K562 (cell line): Measurements from ENCODE around the gene PTRH1. TPM values are rescaled to one million over a fixed set of nuclear protein-coding genes. Genes with fewer than 3 reads are reported as not detected.

Source experiments
- ATAC-seq: fragments of 200-7000 bp; cut with Tn5 transposase; 3 replicates; pipeline ENCODE4 v1.9.1; 2020; ENCODE audit warnings: moderate library complexity
- BruUV-seq: library from RNA; stranded (reverse); fragments of 400-500 nt; replicated peaks from 2 replicates; lab custom pipeline; 2021; lab: Mats Ljungman, UMichigan
- CTCF ChIA-PET: fragments of 300-600 bp; formaldehyde crosslinking; extraction: SDS; loops from one replicate; lab custom pipeline; 2021; ENCODE audit warnings: low intra/inter-chr PET ratio; lab: Yijun Ruan, JAX
- POLR2A ChIA-PET: fragments of 300-600, 350-650 bp; sonication (Branson Sonifier 250); formaldehyde crosslinking; extraction: SDS; loops from one replicate; lab custom pipeline; 2021; ENCODE audit warnings: antibody characterized with exemption, inconsistent platforms; lab: Yijun Ruan, JAX
- DNase-seq, 4 experiments: peaks; one replicate each; pipeline versions ENCODE4 v3.0.0 to v3.0.0-alpha.2; 2011 to 2018; ENCODE audit warnings: low spot score in 3 of 4, mixed read lengths in 3 of 4; ENCODE audit errors: extremely low read depth in 1 of 4
- FAIRE-seq: peaks from 2 replicates; lab custom pipeline; 2011; peaks lifted over from hg19 to GRCh38; lab: Jason Lieb, UNC
- H2AFZ ChIP-seq: 2 replicates; pipeline ENCODE4 v1.6.0; 2011; ENCODE audit warnings: low read depth, low read length, control low read depth, inconsistent platforms
- H3K27ac ChIP-seq: fragments of 200-600 bp; 3 replicates; pipeline ENCODE4 v1.8.0; 2011; ENCODE audit warnings: low read depth, mild to moderate bottlenecking, control low read depth, inconsistent platforms, low read length, moderate library complexity, mixed read lengths; ENCODE audit errors: extremely low read depth
- H3K27me3 ChIP-seq, 2 experiments: fragments of 300-600 bp in 1 of 2; 2 replicates in 1 of 2; 3 replicates in 1 of 2; pipeline versions ENCODE4 v1.6.0 to v1.8.0; 2011; ENCODE audit warnings: inconsistent platforms in 2 of 2, low read length in 2 of 2, mild to moderate bottlenecking in 1 of 2, mixed read lengths in 1 of 2, moderate library complexity in 1 of 2; ENCODE audit not compliant: control insufficient read depth in 2 of 2, insufficient read depth in 2 of 2
- H3K36me3 ChIP-seq: fragments of 300-600 bp; 3 replicates; pipeline ENCODE4 v1.8.0; 2011; ENCODE audit warnings: mild to moderate bottlenecking, low read length, inconsistent platforms; ENCODE audit not compliant: control insufficient read depth, insufficient read depth
- H3K4me1 ChIP-seq, 2 experiments: fragments of 200-600 bp in 1 of 2; replicated peaks in 1 of 2; 2 replicates in 1 of 2; 3 replicates in 1 of 2; pipeline versions ENCODE4 v1.5.1 to v1.8.0; 2011; ENCODE audit warnings: inconsistent platforms in 2 of 2, low read length in 2 of 2, mild to moderate bottlenecking in 1 of 2, mixed read lengths in 1 of 2, moderate library complexity in 1 of 2; ENCODE audit not compliant: control insufficient read depth in 2 of 2, insufficient read depth in 2 of 2
- H3K4me2 ChIP-seq: 2 replicates; pipeline ENCODE4 v1.6.1; 2011; ENCODE audit warnings: low read length, control low read depth, inconsistent platforms, mixed read lengths; ENCODE audit not compliant: insufficient read depth
- H3K4me3 ChIP-seq: fragments of 200-600 bp; sonication (generic), shearing (Covaris generic); 2 replicates; pipeline ENCODE4 v1.5.1; 2016; ENCODE audit warnings: control low read depth, inconsistent platforms
- H3K79me2 ChIP-seq: fragments of 200-600 bp; 3 replicates; pipeline ENCODE4 v1.8.0; 2011; ENCODE audit warnings: low read length, inconsistent platforms; ENCODE audit not compliant: control insufficient read depth, insufficient read depth
- H3K9ac ChIP-seq, 2 experiments: 2 replicates each; pipeline versions ENCODE4 v1.6.0 to v1.6.1; 2011; ENCODE audit warnings: low read depth in 2 of 2, low read length in 2 of 2, control low read depth in 1 of 2, inconsistent platforms in 1 of 2, mild to moderate bottlenecking in 1 of 2, mixed read lengths in 1 of 2; ENCODE audit not compliant: insufficient read depth in 1 of 2
- H3K9me1 ChIP-seq: one replicate; pipeline ENCODE4 v1.6.0; 2011; ENCODE audit warnings: inconsistent platforms, mild to moderate bottlenecking, low read length, moderate library complexity; ENCODE audit not compliant: control insufficient read depth, insufficient read depth
- H3K9me3 ChIP-seq: replicated peaks from 2 replicates; pipeline ENCODE4 v1.5.1; 2011; ENCODE audit warnings: low read depth, low read length, inconsistent platforms; ENCODE audit not compliant: control insufficient read depth, insufficient read depth
- H4K20me1 ChIP-seq: replicated peaks from 2 replicates; pipeline ENCODE4 v1.6.1; 2011; ENCODE audit warnings: low read length, inconsistent platforms, mixed read lengths; ENCODE audit not compliant: control insufficient read depth, insufficient read depth
- ADNP ChIP-seq: fragments of 200-800 bp; sonication (Bioruptor generic); IDR thresholded peaks from 2 replicates; pipeline ENCODE4 v1.6.1; 2016; ENCODE audit warnings: missing genetic modification characterization, missing compliant biosample characterization
- CBX3 ChIP-seq, 2 experiments: IDR thresholded peaks; 1 replicate in 1 of 2; 2 replicates in 1 of 2; pipeline ENCODE4 v1.6.1; 2012; ENCODE audit warnings: inconsistent platforms in 2 of 2, low read length in 2 of 2, borderline replicate concordance in 1 of 2, control low read depth in 1 of 2
- DLX4 ChIP-seq: fragments of 250-450 bp; sonication (Bioruptor Pico); IDR thresholded peaks from 2 replicates; pipeline ENCODE4 v1.6.1; 2021; ENCODE audit warnings: mild to moderate bottlenecking
- GMEB1 ChIP-seq: fragments of 250-450 bp; sonication (Bioruptor Pico); IDR thresholded peaks from 2 replicates; pipeline ENCODE4 v1.4.0; 2020; ENCODE audit warnings: mild to moderate bottlenecking
- KDM1A ChIP-seq, 2 experiments: fragments of 450-650 bp; IDR thresholded peaks; 2 replicates each; pipeline ENCODE4 v1.6.1; 2016; ENCODE audit warnings: mild to moderate bottlenecking in 2 of 2
- NCOA6 ChIP-seq: fragments of 450-650 bp; IDR thresholded peaks from 2 replicates; pipeline ENCODE4 v1.6.1; 2017; ENCODE audit warnings: mild to moderate bottlenecking
- NR4A1 ChIP-seq, 2 experiments: fragments of 250-450 bp in 1 of 2; fragments of 450-650 bp in 1 of 2; sonication (Bioruptor Pico) in 1 of 2; IDR thresholded peaks; 2 replicates each; pipeline versions ENCODE4 v1.4.0 to v1.6.1; 2016 to 2020; ENCODE audit warnings: mild to moderate bottlenecking in 2 of 2, missing compliant biosample characterization in 1 of 2, missing genetic modification characterization in 1 of 2, moderate library complexity in 1 of 2
- PBX2 ChIP-seq, 2 experiments: IDR thresholded peaks in 1 of 2; conservative IDR thresholded peaks in 1 of 2; 2 replicates each; pipeline ENCODE4 v1.6.1; 2016; ENCODE audit warnings: low read depth in 2 of 2, mild to moderate bottlenecking in 1 of 2, missing compliant biosample characterization in 1 of 2, missing genetic modification characterization in 1 of 2, moderate library complexity in 1 of 2
- TRIM24 ChIP-seq, 2 experiments: fragments of 450-650 bp; IDR thresholded peaks; 2 replicates each; pipeline ENCODE4 v1.6.1; 2016
- ZBTB33 ChIP-seq: sonication (generic); formaldehyde crosslinking; IDR thresholded peaks from 2 replicates; pipeline ENCODE4 v1.8.1; 2023; ENCODE audit warnings: mild to moderate bottlenecking, missing genetic modification reagents
- ZFP36 ChIP-seq: fragments of 150-350 bp; IDR thresholded peaks from 2 replicates; pipeline ENCODE4 v1.6.1; 2018; ENCODE audit warnings: low read length, low read depth; ENCODE audit not compliant: partially characterized antibody
- ZNF354B ChIP-seq: fragments of 250-450 bp; sonication (Bioruptor Pico); IDR thresholded peaks from 2 replicates; pipeline ENCODE4 v1.4.0; 2020
- WGBS: fragments of 100-300 bp; shearing (Covaris generic); methylation state at CpG from one replicate; pipeline ENCODE4 v1.1.6; 2016; ENCODE audit warnings: low coverage, mixed read lengths; ENCODE audit not compliant: insufficient coverage; ENCODE audit errors: missing lambda C conversion rate; 5-methylcytosine and 5-hydroxymethylcytosine counted together
- in situ Hi-C: fragments of 300-500 bp; cut with MboI; formaldehyde crosslinking; loops from 4 replicates; pipeline ENCODE4 v1.15.0; 2018; ENCODE audit warnings: inconsistent platforms, mixed read lengths
- intact Hi-C: fragments of 100-400 bp; cut with micrococcal nuclease; formaldehyde crosslinking; loops from 2 replicates; pipeline ENCODE4 v1.14.2; 2022
- polyA plus RNA-seq, 8 experiments: library from polyadenylated mRNA; depleted of rRNA in 4 of 8; stranded (reverse) in 5 of 8; unstranded in 3 of 8; fragments of >200 nt; fragmentation: Nextera tagmentation in 2 of 8; fragmentation: Illumina TruSeq in 1 of 8; extraction: Ambion mirVana in 2 of 8; extraction: Trizol in 1 of 8; gene quantifications; 2 replicates each; pipeline versions ENCODE4 v1.2.1 to v1.2.3, GENCODE V29; 2011 to 2014; ENCODE audit warnings: inconsistent platforms in 1 of 8, missing spikeins in 1 of 8
- total RNA-seq, 7 experiments: library from RNA; depleted of rRNA in 6 of 7; stranded (reverse); fragments of >200 nt in 6 of 7; fragmentation: Illumina TruSeq in 2 of 7; extraction: Trizol in 2 of 7; gene quantifications; 2 replicates each; pipeline versions ENCODE4 v1.2.1 to v1.2.3, GENCODE V29; 2011 to 2021; ENCODE audit warnings: low replicate concordance in 1 of 7

Gene PTRH1
- total and polyA plus RNA-seq, 9 of the 15 experiments (the other 6 are each of a cell fraction or from before 2014, with no cell fraction given), result 0.63 to 43.1 (median 5.7) TPM

GRCh38 chr9:127710204-127710783 lies 5.2 kb downstream of the PTRH1 start (continued):
- TF ChIP-seq ZNF354B (CRISPR knock-in tag) (no peak), NCOA6 (no peak), ZFP36 (peak; percentile 84), DLX4 (no peak)

GRCh38 chr9:127708952-127709587 lies 6.4 kb downstream of the PTRH1 start:
- Histone ChIP-seq H3K27ac (no peak overlapping the region), H2AFZ (no peak overlapping the region), H3K4me1 (peaks cover 0 to 47% of the 10 kb centered on the region in 2 experiments; a peak in 2 of 5 replicates), H3K9me3 (0 out of 2 replicates have a peak, but pooled peaks cover 4% of the 10 kb centered on the region), H3K4me3 (no peak overlapping the region), H4K20me1 (no peaks in the 10 kb centered on the region), H3K9me1 (no peaks in the 10 kb centered on the region), H3K9ac (no peak overlapping the region), H3K79me2 (no peaks in the 10 kb centered on the region), H3K27me3 (no peaks in the 10 kb centered on the region), H3K4me2 (no peak overlapping the region), H3K36me3 (no peaks in the 10 kb centered on the region)
- intact Hi-C loops, result no loop called here
- in situ Hi-C loops, result no loop called here
- no TSS peak for BruUV-seq
- DNase-seq (no peak), ATAC-seq (no peak), FAIRE-seq (no peak)
- ChIA-PET POLR2A (interaction anchor here (0.7 to 1.2 kb wide), 2 partner anchors 12 to 26 kb away, joined by 3 read pairs; partner anchors contain the start of gene TOR2A), CTCF (no interaction called here)
- 90% methylated on average over 8 of the region's 8 CpGs for WGBS
- TF ChIP-seq CBX3 (IDR thresholded peaks at IDR 0.05; ENCODE audit: borderline replicate concordance in 1 of 2, low read length in 2 of 2) (peak in 1 of 2 experiments; percentile 53; a peak in 1 of 3 replicates), ADNP (tag) (peak; percentile 52; the same call in 1 of the 2 replicates), KDM1A (IDR thresholded peaks at IDR 0.05) (peak in 1 of 2 experiments; percentile 17; a peak in 1 of 4 replicates), NR4A1 (CRISPR knock-in tag; IDR thresholded peaks at IDR 0.05) (no peak), NR4A1 (tag; IDR thresholded peaks at IDR 0.05) (no peak), TRIM24 (IDR thresholded peaks at IDR 0.05) (peak in 1 of 2 experiments; percentile 42; a peak in 1 of 4 replicates), GMEB1 (CRISPR knock-in tag) (no peak), ZBTB33 (CRISPR knock-in tag) (peak; percentile 58; the same call in 1 of the 2 replicates), PBX2 (CRISPR knock-in tag; IDR thresholded peaks at IDR 0.05; ENCODE audit: low read depth) (no peak), PBX2 (tag; conservative IDR thresholded peaks at IDR 0.05; ENCODE audit: low read depth) (no peak)
